H1 (cell line): ENCODE results near the gene ANKS1B. TPM values are rescaled to one million over a fixed set of nuclear protein-coding genes. Genes with fewer than 3 reads are reported as not detected.

ENCODE experiments used
- CTCF ChIA-PET: fragments of 300-600 bp; sonication (Branson Sonifier 250); formaldehyde crosslinking; loops from one replicate; lab custom pipeline; 2021; ENCODE audit not compliant: partially characterized antibody; lab: Charles Lee
- POLR2A ChIA-PET: fragments of 300-600 bp; sonication (Branson Sonifier 250); formaldehyde crosslinking; loops from one replicate; lab custom pipeline; 2021; ENCODE audit warnings: inconsistent platforms; ENCODE audit not compliant: partially characterized antibody; lab: Charles Lee
- DNase-seq, 2 experiments: peaks; one replicate each; pipeline versions ENCODE4 v3.0.0 to v3.0.0-alpha.2; 2010 to 2022; ENCODE audit warnings: low spot score in 2 of 2, low read depth in 1 of 2, mixed read lengths in 1 of 2
- FAIRE-seq: peaks from 2 replicates; lab custom pipeline; 2011; peaks lifted over from hg19 to GRCh38; lab: Jason Lieb, UNC
- H2AFZ ChIP-seq: 2 replicates; pipeline ENCODE4 v1.8.1; 2012; ENCODE audit warnings: low read length, inconsistent platforms
- H2AK5ac ChIP-seq: 2 replicates; pipeline ENCODE4 v1.6.1; 2013; ENCODE audit warnings: low read depth, low read length
- H2BK120ac ChIP-seq: replicated peaks from 2 replicates; pipeline ENCODE3; 2013; ENCODE audit warnings: low read depth, low read length, inconsistent platforms
- H2BK12ac ChIP-seq: 2 replicates; pipeline ENCODE4 v1.6.1; 2013; ENCODE audit warnings: low read depth, low read length
- H2BK15ac ChIP-seq: 2 replicates; pipeline ENCODE4 v1.6.1; 2013; ENCODE audit warnings: low read length
- H2BK20ac ChIP-seq: 2 replicates; pipeline ENCODE4 v1.6.1; 2013; ENCODE audit warnings: low read length
- H2BK5ac ChIP-seq: 2 replicates; pipeline ENCODE4 v1.6.1; 2013; ENCODE audit warnings: low read depth, low read length
- H3K14ac ChIP-seq: 2 replicates; pipeline ENCODE4 v1.6.1; 2013; ENCODE audit warnings: inconsistent platforms; ENCODE audit not compliant: insufficient read length
- H3K18ac ChIP-seq: 2 replicates; pipeline ENCODE4 v1.6.1; 2013; ENCODE audit warnings: low read length; ENCODE audit errors: extremely low read depth
- H3K23ac ChIP-seq: 2 replicates; pipeline ENCODE4 v1.6.1; 2013; ENCODE audit warnings: inconsistent platforms; ENCODE audit not compliant: insufficient read length
- H3K23me2 ChIP-seq: 2 replicates; pipeline ENCODE4 v1.6.1; 2013; ENCODE audit warnings: low read depth, low read length
- H3K27ac ChIP-seq: 2 replicates; pipeline ENCODE4 v1.6.1; 2011; ENCODE audit warnings: low read depth, low read length, inconsistent platforms
- H3K27me3 ChIP-seq, 4 experiments: replicated peaks in 1 of 4; 1 replicate in 1 of 4; 2 replicates in 3 of 4; pipeline versions ENCODE4 v1.6.1 to v1.8.1; 2011 to 2013; ENCODE audit warnings: low read length in 3 of 4, mild to moderate bottlenecking in 3 of 4, inconsistent platforms in 2 of 4, mixed read lengths in 2 of 4, moderate library complexity in 1 of 4; ENCODE audit not compliant: control insufficient read depth in 3 of 4, insufficient read depth in 3 of 4; ENCODE audit errors: extremely low read depth in 1 of 4
- H3K36me3 ChIP-seq, 4 experiments: 2 replicates each; pipeline versions ENCODE4 v1.6.1 to v1.8.1; 2011 to 2013; ENCODE audit warnings: mild to moderate bottlenecking in 4 of 4, low read length in 3 of 4, moderate library complexity in 2 of 4, control low read depth in 1 of 4, inconsistent platforms in 1 of 4; ENCODE audit not compliant: insufficient read depth in 4 of 4, control insufficient read depth in 2 of 4
- H3K4ac ChIP-seq: replicated peaks from 2 replicates; pipeline ENCODE3; 2013; ENCODE audit warnings: low read length, low read depth, mixed read lengths, inconsistent platforms; ENCODE audit not compliant: insufficient read length
- H3K4me1 ChIP-seq, 4 experiments: replicated peaks in 1 of 4; 1 replicate in 1 of 4; 2 replicates in 3 of 4; pipeline versions ENCODE4 v1.6.1 to v1.8.1; 2011 to 2013; ENCODE audit warnings: low read length in 3 of 4, inconsistent platforms in 2 of 4, mixed read lengths in 1 of 4; ENCODE audit not compliant: insufficient read depth in 4 of 4, control insufficient read depth in 3 of 4
- H3K4me2 ChIP-seq, 2 experiments: 2 replicates each; pipeline versions ENCODE4 v1.6.1 to v1.8.1; 2011 to 2013; ENCODE audit warnings: low read depth in 2 of 2, low read length in 2 of 2, control low read depth in 1 of 2, inconsistent platforms in 1 of 2, mild to moderate bottlenecking in 1 of 2; ENCODE audit not compliant: insufficient read depth in 1 of 2
- H3K4me3 ChIP-seq, 4 experiments: fragments of 200-600, 300-600 bp in 1 of 4; sonication (generic), shearing (Covaris generic), sonication (Bioruptor Twin) in 1 of 4; 2 replicates each; pipeline versions ENCODE4 v1.5.1 to v1.8.1; 2011 to 2016; ENCODE audit warnings: low read length in 4 of 4, low read depth in 3 of 4, control low read depth in 2 of 4, inconsistent platforms in 2 of 4, mild to moderate bottlenecking in 2 of 4, mixed read lengths in 1 of 4, moderate library complexity in 1 of 4; ENCODE audit not compliant: insufficient read depth in 2 of 4; ENCODE audit errors: extremely low read depth in 1 of 4
- H3K56ac ChIP-seq: replicated peaks from 2 replicates; pipeline ENCODE3; 2013; ENCODE audit warnings: low read depth, mild to moderate bottlenecking, mixed read lengths, low read length, inconsistent platforms; ENCODE audit not compliant: insufficient read length
- H3K79me1 ChIP-seq: 2 replicates; pipeline ENCODE4 v1.6.1; 2013; ENCODE audit warnings: low read depth, low read length, control low read depth
- H3K79me2 ChIP-seq, 2 experiments: 2 replicates each; pipeline versions ENCODE4 v1.6.1 to v1.8.1; 2012 to 2013; ENCODE audit warnings: low read length in 2 of 2, mild to moderate bottlenecking in 2 of 2, inconsistent platforms in 1 of 2; ENCODE audit not compliant: insufficient read depth in 2 of 2, control insufficient read depth in 1 of 2
- H3K9ac ChIP-seq, 4 experiments: replicated peaks in 1 of 4; 1 replicate in 1 of 4; 2 replicates in 3 of 4; pipeline versions ENCODE4 v1.6.1 to v1.8.1; 2011 to 2013; ENCODE audit warnings: low read depth in 3 of 4, low read length in 3 of 4, control low read depth in 2 of 4, mild to moderate bottlenecking in 2 of 4, moderate library complexity in 2 of 4, inconsistent platforms in 1 of 4; ENCODE audit errors: extremely low read depth in 1 of 4
- H3K9me3 ChIP-seq, 2 experiments: 2 replicates each; pipeline versions ENCODE4 v1.6.1 to v1.8.1; 2012 to 2013; ENCODE audit warnings: mild to moderate bottlenecking in 2 of 2, moderate library complexity in 2 of 2, control low read depth in 1 of 2, inconsistent platforms in 1 of 2, low read depth in 1 of 2, low read length in 1 of 2, mixed read lengths in 1 of 2; ENCODE audit not compliant: insufficient read depth in 2 of 2
- H4K20me1 ChIP-seq, 2 experiments: replicated peaks in 1 of 2; 2 replicates each; pipeline versions ENCODE3 to v1.8.1; 2011 to 2013; ENCODE audit warnings: inconsistent platforms in 2 of 2, low read length in 2 of 2, mild to moderate bottlenecking in 1 of 2; ENCODE audit not compliant: insufficient read depth in 2 of 2, control insufficient read depth in 1 of 2
- H4K5ac ChIP-seq: 2 replicates; pipeline ENCODE4 v1.6.1; 2013; ENCODE audit warnings: low read length, low read depth, mixed read lengths, inconsistent platforms; ENCODE audit not compliant: insufficient read length
- H4K8ac ChIP-seq: 2 replicates; pipeline ENCODE4 v1.8.0; 2013; ENCODE audit warnings: mild to moderate bottlenecking, moderate library complexity, low read length, inconsistent platforms; ENCODE audit not compliant: insufficient read depth; ENCODE audit errors: extremely low read depth
- H4K91ac ChIP-seq: replicated peaks from 2 replicates; pipeline ENCODE3; 2013; ENCODE audit warnings: low read length, mixed read lengths, inconsistent platforms; ENCODE audit not compliant: insufficient read length
- CHD1 ChIP-seq: IDR thresholded peaks from 2 replicates; pipeline ENCODE4 v1.6.1; 2012; ENCODE audit warnings: low read depth, low read length, improper control_type of control experiment
- KDM5A ChIP-seq: fragments of 200-600 bp; IDR thresholded peaks from 2 replicates; pipeline ENCODE4 v1.7.1; 2012; ENCODE audit warnings: mild to moderate bottlenecking, low read length, inconsistent platforms, mixed read lengths
- MAX ChIP-seq: IDR thresholded peaks from 2 replicates; pipeline ENCODE4 v1.6.1; 2012; ENCODE audit warnings: inconsistent platforms
- RAD21 ChIP-seq, 2 experiments: IDR thresholded peaks in 1 of 2; conservative IDR thresholded peaks in 1 of 2; 2 replicates each; pipeline ENCODE4 v1.6.1; 2011; ENCODE audit warnings: low read depth in 2 of 2, low read length in 2 of 2, improper control_type of control experiment in 1 of 2, inconsistent platforms in 1 of 2, mild to moderate bottlenecking in 1 of 2, moderate library complexity in 1 of 2
- RNF2 ChIP-seq: fragments of 200-900, 300-1000 bp; sonication (generic); IDR thresholded peaks from 2 replicates; pipeline ENCODE4 v1.7.1; 2016; ENCODE audit warnings: borderline replicate concordance, low read depth, mild to moderate bottlenecking, antibody characterized with exemption, low read length; ENCODE audit not compliant: poor library complexity, severe bottlenecking; ENCODE audit errors: missing control alignments
- SIN3A ChIP-seq, 2 experiments: IDR thresholded peaks in 1 of 2; conservative IDR thresholded peaks in 1 of 2; 2 replicates each; pipeline ENCODE4 v1.6.1; 2011 to 2012; ENCODE audit warnings: low read length in 2 of 2, improper control_type of control experiment in 1 of 2, low read depth in 1 of 2, mild to moderate bottlenecking in 1 of 2
- SIX5 ChIP-seq: IDR thresholded peaks from 2 replicates; pipeline ENCODE4 v1.6.1; 2011; ENCODE audit warnings: mild to moderate bottlenecking, low read depth, low read length
- TCF12 ChIP-seq: IDR thresholded peaks from 2 replicates; pipeline ENCODE4 v1.6.1; 2011; ENCODE audit warnings: low read depth, mild to moderate bottlenecking, low read length
- polyA plus RNA-seq, 7 experiments: library from polyadenylated mRNA; depleted of rRNA in 3 of 7; stranded (reverse) in 5 of 7; unstranded in 2 of 7; fragments of >200 nt in 5 of 7; fragments of 200-250 nt in 2 of 7; gene quantifications; 1 replicate in 5 of 7; 2 replicates in 1 of 7; 4 replicates in 1 of 7; pipeline versions ENCODE4 v1.2.1 to v1.2.3, GENCODE V29; 2011 to 2013; ENCODE audit warnings: missing spikeins in 2 of 7, mixed read lengths in 2 of 7
- total RNA-seq: library from RNA; stranded (reverse); fragmentation: NEBNext Ultra II Directional; extraction: Animal tissue kit (Norgen Biotek cat#: 25700); gene quantifications from 2 replicates; pipeline ENCODE4 v1.2.1, GENCODE V29; 2021

ANKS1B gene
- total and polyA plus RNA-seq, 2 of the 8 experiments (the other 6 are each of a cell fraction or from before 2014, with no cell fraction given) = 2.7 to 6.1 TPM

- H3K79me1 ChIP-seq = no peaks in the 10 kb centered on the region
- no peak overlapping the region for H2AFZ ChIP-seq
- no peak overlapping the region for H3K23ac ChIP-seq
- H2BK15ac ChIP-seq = no peak overlapping the region
- no peak overlapping the region for H2BK120ac ChIP-seq
- no peaks in the 10 kb centered on the region for H3K27me3 ChIP-seq
- H3K14ac ChIP-seq = no peak overlapping the region
- DNase-seq = no peak
- FAIRE-seq = no peak
- H3K9ac ChIP-seq = no peak overlapping the region
- H3K79me2 ChIP-seq = no peaks in the 10 kb centered on the region
- TF ChIP-seq SIN3A (conservative IDR thresholded peaks at IDR 0.05 in 1 of 2, IDR thresholded peaks at IDR 0.05 in 1 of 2; ENCODE audit: low read depth in 1 of 2, low read length in 2 of 2) (no peak), RNF2 (no peak), TCF12 (no peak), CHD1 (no peak), RAD21 (IDR thresholded peaks at IDR 0.05 in 1 of 2, conservative IDR thresholded peaks at IDR 0.05 in 1 of 2; ENCODE audit: low read depth in 2 of 2, low read length in 2 of 2) (no peak), MAX (no peak), SIX5 (no peak), KDM5A (no peak)
- no peak overlapping the region for H3K4ac ChIP-seq
- CTCF ChIA-PET = no interaction called here
- H2BK5ac ChIP-seq = no peak overlapping the region
- H4K91ac ChIP-seq = no peak overlapping the region
- no peak overlapping the region for H3K56ac ChIP-seq
- H3K36me3 ChIP-seq = no peaks in the 10 kb centered on the region
- 0 out of 4 replicates have a peak, but pooled peaks cover 0 to 3% of the 10 kb centered on the region in 2 experiments for H3K9me3 ChIP-seq
- H3K27ac ChIP-seq = no peak overlapping the region
- H4K5ac ChIP-seq = no peak overlapping the region
- no peak overlapping the region for H3K18ac ChIP-seq
- POLR2A ChIA-PET = no interaction called here
- no peaks in the 10 kb centered on the region for H3K23me2 ChIP-seq
- H2AK5ac ChIP-seq = no peak overlapping the region
- H4K8ac ChIP-seq = no peak overlapping the region
- H2BK12ac ChIP-seq = no peak overlapping the region
- H4K20me1 ChIP-seq = no peaks in the 10 kb centered on the region
- H3K4me1 ChIP-seq = no peaks in the 10 kb centered on the region
- H2BK20ac ChIP-seq = no peak overlapping the region
- H3K4me2 ChIP-seq = no peak overlapping the region
- no peak overlapping the region for H3K4me3 ChIP-seq
Observed at GRCh38 chr12:99700032-99700431, 284.7 kb downstream of the ANKS1B start.
